DND-41 (cell line): ENCODE data around the gene LEUTX.

Source experiments
- ATAC-seq: fragments of 200-7000 bp; cut with Tn5 transposase; 3 replicates; pipeline ENCODE4 v1.9.1; 2021; ENCODE audit warnings: low read depth; ENCODE audit not compliant: insufficient read depth
- DNase-seq: peaks from one replicate; pipeline ENCODE4 v3.0.0-alpha.2; 2020
- H2AFZ ChIP-seq: 2 replicates; pipeline ENCODE4 v1.6.0; 2012; ENCODE audit warnings: low read depth, low read length
- H3K27ac ChIP-seq: 2 replicates; pipeline ENCODE4 v1.5.1; 2012; ENCODE audit warnings: low read length, inconsistent platforms
- H3K27me3 ChIP-seq: fragments of 200-600 bp; sonication (generic); 2 replicates; pipeline ENCODE4 v1.6.0; 2012; ENCODE audit warnings: low read length, mild to moderate bottlenecking, inconsistent platforms; ENCODE audit not compliant: insufficient read depth, poor library complexity
- H3K36me3 ChIP-seq: 2 replicates; pipeline ENCODE4 v1.5.1; 2012; ENCODE audit warnings: low read length, inconsistent platforms; ENCODE audit not compliant: insufficient read depth
- H3K4me1 ChIP-seq: 2 replicates; pipeline ENCODE4 v1.5.1; 2012; ENCODE audit warnings: mild to moderate bottlenecking, low read length; ENCODE audit not compliant: insufficient read depth
- H3K4me2 ChIP-seq: 2 replicates; pipeline ENCODE4 v1.6.0; 2012; ENCODE audit warnings: mild to moderate bottlenecking, moderate library complexity, low read length, inconsistent platforms; ENCODE audit not compliant: insufficient read depth
- H3K4me3 ChIP-seq, 2 experiments: fragments of 200-600 bp in 1 of 2; shearing (Covaris generic) in 1 of 2; 2 replicates each; pipeline ENCODE4 v1.5.1; 2012 to 2016; ENCODE audit warnings: inconsistent platforms in 2 of 2, low read length in 2 of 2, mild to moderate bottlenecking in 2 of 2, low read depth in 1 of 2, moderate library complexity in 1 of 2
- H3K79me2 ChIP-seq: 2 replicates; pipeline ENCODE4 v1.6.0; 2012; ENCODE audit warnings: low read length, inconsistent platforms; ENCODE audit not compliant: insufficient read depth
- H3K9ac ChIP-seq: 2 replicates; pipeline ENCODE4 v1.6.0; 2012; ENCODE audit warnings: low read depth, mild to moderate bottlenecking, inconsistent platforms, low read length, moderate library complexity
- H3K9me3 ChIP-seq: 2 replicates; pipeline ENCODE4 v1.5.1; 2012; ENCODE audit warnings: low read length, moderate library complexity, mild to moderate bottlenecking, inconsistent platforms; ENCODE audit not compliant: insufficient read depth, severe bottlenecking
- H4K20me1 ChIP-seq: 2 replicates; pipeline ENCODE4 v1.6.0; 2012; ENCODE audit warnings: low read length; ENCODE audit not compliant: insufficient read depth
- CTCF ChIP-seq: IDR thresholded peaks from 2 replicates; pipeline ENCODE4 v1.5.1; 2012; ENCODE audit warnings: borderline replicate concordance, low read length, moderate library complexity, mild to moderate bottlenecking; ENCODE audit not compliant: poor library complexity, severe bottlenecking; ENCODE audit errors: extremely low read depth
- EZH2 ChIP-seq: IDR thresholded peaks from 3 replicates; pipeline ENCODE4 v1.6.1; 2012; ENCODE audit warnings: borderline replicate concordance, low read depth, mild to moderate bottlenecking, moderate library complexity, low read length, inconsistent platforms; ENCODE audit not compliant: severe bottlenecking

The LEUTX gene

GRCh38 chr19:39826311-39826945 lies 47.8 kb downstream of the LEUTX start:
- H3K9ac ChIP-seq = no peak overlapping the region
- ATAC-seq (no peak), DNase-seq (no peak)
- no peaks in the 10 kb centered on the region for H3K27me3 ChIP-seq
- no peaks in the 10 kb centered on the region for H3K9me3 ChIP-seq
- peaks cover 47% of the 10 kb centered on the region for H3K36me3 ChIP-seq
- H3K79me2 ChIP-seq = peaks cover 10% of the 10 kb centered on the region
- H3K4me3 ChIP-seq = no peak overlapping the region
- no peak overlapping the region for H2AFZ ChIP-seq
- no peak overlapping the region for H3K27ac ChIP-seq
- peaks cover 20% of the 10 kb centered on the region for H3K4me1 ChIP-seq
- H3K4me2 ChIP-seq = no peak overlapping the region
- peaks cover 1% of the 10 kb centered on the region; the same call in 1 of the 2 replicates for H4K20me1 ChIP-seq
- no peak for TF ChIP-seq EZH2
- TF ChIP-seq CTCF = no peak

DNA sequence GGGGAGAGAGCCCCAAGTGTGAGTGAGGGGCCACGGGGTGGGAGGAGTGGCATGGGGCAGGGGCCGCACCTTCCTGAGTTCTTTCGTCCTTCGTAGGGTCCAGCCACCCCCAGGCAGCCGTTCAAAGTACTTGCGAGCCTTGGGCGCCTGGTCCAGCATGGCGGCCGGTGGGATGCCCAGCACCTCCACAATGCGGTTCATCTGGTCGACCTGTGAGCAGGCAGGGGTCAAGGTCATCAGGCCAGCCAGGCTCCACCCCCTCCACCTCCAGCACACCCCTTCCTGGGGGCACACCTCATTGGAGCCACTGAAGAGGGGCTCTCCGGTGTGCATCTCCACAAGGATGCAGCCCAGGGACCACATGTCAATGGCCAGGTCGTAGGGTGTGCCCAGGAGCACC lies 48.6 kb downstream of the LEUTX start:
- no peak overlapping the region for H3K27ac ChIP-seq
- H2AFZ ChIP-seq = no peak overlapping the region
- H3K4me1 ChIP-seq = peaks cover 28% of the 10 kb centered on the region
- no peak for DNase-seq
- no peaks in the 10 kb centered on the region for H3K9me3 ChIP-seq
- H3K79me2 ChIP-seq = peaks cover 12% of the 10 kb centered on the region
- peaks cover 52% of the 10 kb centered on the region for H3K36me3 ChIP-seq
- H4K20me1 ChIP-seq = peaks cover 6% of the 10 kb centered on the region; the same call in 1 of the 2 replicates
- no peak overlapping the region for H3K4me3 ChIP-seq
- H3K4me2 ChIP-seq = no peak overlapping the region
- no peaks in the 10 kb centered on the region for H3K27me3 ChIP-seq
- no peak for TF ChIP-seq CTCF
- TF ChIP-seq EZH2 = no peak
- no peak for ATAC-seq
- no peak overlapping the region for H3K9ac ChIP-seq

GRCh38 chr19:39828015-39828653 lies 49.5 kb downstream of the LEUTX start:
- Histone ChIP-seq H3K4me2 (no peak overlapping the region), H4K20me1 (peaks cover 6% of the 10 kb centered on the region; the same call in 1 of the 2 replicates), H3K27me3 (no peaks in the 10 kb centered on the region), H3K9me3 (no peaks in the 10 kb centered on the region), H3K4me1 (peaks cover 37% of the 10 kb centered on the region), H3K4me3 (no peak overlapping the region), H3K79me2 (peaks cover 17% of the 10 kb centered on the region), H2AFZ (no peak overlapping the region), H3K36me3 (peaks cover 52% of the 10 kb centered on the region), H3K27ac (no peak overlapping the region), H3K9ac (no peak overlapping the region)
- ATAC-seq = no peak
- no peak for DNase-seq
- no peak for TF ChIP-seq EZH2
- no peak for TF ChIP-seq CTCF
